WERI-Rb-1 (cell line): ENCODE measurements around the gene SSBP2.

Experiments used
- DNase-seq: peaks from one replicate; pipeline ENCODE4 v3.0.0-alpha.2; 2020
- H3K27ac ChIP-seq: fragments of 250-450 bp; sonication (Bioruptor Pico); 2 replicates; pipeline ENCODE4 v1.5.1; 2020; ENCODE audit warnings: mild to moderate bottlenecking, moderate library complexity
- H3K27me3 ChIP-seq: fragments of 250-450 bp; sonication (Bioruptor Pico); 2 replicates; pipeline ENCODE4 v1.5.1; 2021; ENCODE audit warnings: mild to moderate bottlenecking, low read depth, moderate library complexity; ENCODE audit not compliant: insufficient read depth, severe bottlenecking
- H3K36me3 ChIP-seq: fragments of 250-450 bp; sonication (Bioruptor Pico); 2 replicates; pipeline ENCODE4 v1.5.1; 2020; ENCODE audit warnings: mild to moderate bottlenecking, moderate library complexity
- H3K4me3 ChIP-seq: 2 replicates; pipeline ENCODE4 v1.5.1; 2011; ENCODE audit warnings: low read depth, mild to moderate bottlenecking, control low read depth, low read length
- H3K9me3 ChIP-seq: fragments of 250-450 bp; sonication (Bioruptor Pico); 2 replicates; pipeline ENCODE4 v1.5.1; 2021; ENCODE audit warnings: mild to moderate bottlenecking, moderate library complexity; ENCODE audit not compliant: severe bottlenecking
- TF ChIP-seq, protein P1 (sequence below): IDR thresholded peaks from 2 replicates; pipeline ENCODE4 v1.5.1; 2011; ENCODE audit warnings: low read depth, mild to moderate bottlenecking, control low read depth, inconsistent platforms, low read length

Gene SSBP2

DNA sequence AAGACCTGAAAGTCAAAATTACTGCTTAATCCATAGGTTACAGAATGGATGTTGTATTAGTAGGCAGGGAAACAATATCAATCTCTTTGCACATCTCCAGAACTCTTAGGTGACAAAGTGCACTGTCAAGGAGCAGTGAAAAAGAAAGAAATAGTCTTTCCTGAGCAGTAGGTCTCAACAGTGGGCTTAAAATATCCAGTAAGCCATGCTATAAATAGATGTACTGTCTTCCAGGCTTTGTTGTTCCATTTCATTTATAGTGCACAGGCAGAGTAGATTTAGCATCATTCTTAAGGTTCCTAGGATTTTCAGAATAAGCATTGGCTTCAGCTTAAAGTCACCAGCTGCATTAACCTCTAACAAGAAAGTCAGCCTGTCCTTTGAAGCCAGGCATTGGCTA is 50.7 kb downstream of the SSBP2 start:
- TF ChIP-seq, protein P1, sequence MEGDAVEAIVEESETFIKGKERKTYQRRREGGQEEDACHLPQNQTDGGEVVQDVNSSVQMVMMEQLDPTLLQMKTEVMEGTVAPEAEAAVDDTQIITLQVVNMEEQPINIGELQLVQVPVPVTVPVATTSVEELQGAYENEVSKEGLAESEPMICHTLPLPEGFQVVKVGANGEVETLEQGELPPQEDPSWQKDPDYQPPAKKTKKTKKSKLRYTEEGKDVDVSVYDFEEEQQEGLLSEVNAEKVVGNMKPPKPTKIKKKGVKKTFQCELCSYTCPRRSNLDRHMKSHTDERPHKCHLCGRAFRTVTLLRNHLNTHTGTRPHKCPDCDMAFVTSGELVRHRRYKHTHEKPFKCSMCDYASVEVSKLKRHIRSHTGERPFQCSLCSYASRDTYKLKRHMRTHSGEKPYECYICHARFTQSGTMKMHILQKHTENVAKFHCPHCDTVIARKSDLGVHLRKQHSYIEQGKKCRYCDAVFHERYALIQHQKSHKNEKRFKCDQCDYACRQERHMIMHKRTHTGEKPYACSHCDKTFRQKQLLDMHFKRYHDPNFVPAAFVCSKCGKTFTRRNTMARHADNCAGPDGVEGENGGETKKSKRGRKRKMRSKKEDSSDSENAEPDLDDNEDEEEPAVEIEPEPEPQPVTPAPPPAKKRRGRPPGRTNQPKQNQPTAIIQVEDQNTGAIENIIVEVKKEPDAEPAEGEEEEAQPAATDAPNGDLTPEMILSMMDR, result no peak
- Histone ChIP-seq H3K4me3 (no peak overlapping the region), H3K9me3 (peaks cover 7% of the 10 kb centered on the region), H3K27ac (no peak overlapping the region), H3K36me3 (no peaks in the 10 kb centered on the region), H3K27me3 (no peaks in the 10 kb centered on the region)
- DNase-seq, result no peak

GRCh38 chr5:81698813-81699212 is 52.1 kb downstream of the SSBP2 start:
- Histone ChIP-seq H3K9me3 (peaks cover 7% of the 10 kb centered on the region), H3K36me3 (no peaks in the 10 kb centered on the region), H3K27ac (no peak overlapping the region), H3K27me3 (no peaks in the 10 kb centered on the region), H3K4me3 (no peak overlapping the region)
- TF ChIP-seq, protein P1, result no peak
- DNase-seq, result no peak

DNA sequence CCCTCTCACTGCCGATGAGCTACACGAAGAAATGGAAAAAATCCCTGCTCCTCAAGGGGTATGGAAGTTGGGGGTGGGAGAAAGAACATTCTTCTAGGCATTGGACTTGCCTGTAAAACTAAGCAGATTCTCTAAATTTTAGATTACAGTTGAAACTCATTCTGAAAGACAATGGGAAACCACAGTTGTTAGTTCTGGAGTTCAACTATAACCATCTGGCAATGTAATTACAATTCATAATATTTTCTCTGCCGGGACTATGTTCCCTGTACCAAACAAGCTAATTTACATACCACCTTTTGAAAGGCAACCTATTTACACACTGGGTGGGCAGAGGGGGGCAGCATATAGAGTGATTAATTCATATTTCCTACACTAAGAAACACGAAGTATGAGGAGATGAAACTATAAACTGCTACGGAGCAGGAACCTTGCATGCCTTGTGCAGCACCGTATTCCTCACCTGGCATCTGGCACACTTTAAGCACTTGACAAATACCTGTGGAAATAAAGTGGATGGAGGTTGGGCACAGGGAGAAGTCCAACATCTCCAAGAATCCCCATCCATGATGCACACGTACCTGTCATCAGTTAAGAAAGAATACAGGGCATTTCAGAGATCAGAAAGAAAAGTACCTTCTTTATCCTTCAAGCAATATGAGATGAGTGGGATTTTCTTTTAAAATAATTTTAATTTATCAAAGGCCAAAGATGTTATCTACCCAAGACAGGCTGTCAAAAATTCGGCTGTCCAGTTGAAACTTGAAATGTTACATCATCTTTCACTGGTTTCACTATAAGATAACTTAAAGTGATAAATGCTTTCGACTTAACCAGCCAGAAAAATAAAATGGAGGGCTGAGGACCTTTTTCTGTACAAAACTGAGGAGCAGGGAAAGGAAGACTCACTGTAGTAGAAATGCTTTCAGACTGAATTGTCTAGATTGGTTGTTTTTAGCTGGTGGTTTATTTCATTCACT is 54.2 kb downstream of the SSBP2 start:
- Histone ChIP-seq H3K9me3 (peaks cover 7% of the 10 kb centered on the region), H3K27ac (no peak overlapping the region), H3K27me3 (no peaks in the 10 kb centered on the region), H3K36me3 (no peaks in the 10 kb centered on the region), H3K4me3 (no peak overlapping the region)
- no peak for DNase-seq
- TF ChIP-seq, protein P1, result no peak

DNA sequence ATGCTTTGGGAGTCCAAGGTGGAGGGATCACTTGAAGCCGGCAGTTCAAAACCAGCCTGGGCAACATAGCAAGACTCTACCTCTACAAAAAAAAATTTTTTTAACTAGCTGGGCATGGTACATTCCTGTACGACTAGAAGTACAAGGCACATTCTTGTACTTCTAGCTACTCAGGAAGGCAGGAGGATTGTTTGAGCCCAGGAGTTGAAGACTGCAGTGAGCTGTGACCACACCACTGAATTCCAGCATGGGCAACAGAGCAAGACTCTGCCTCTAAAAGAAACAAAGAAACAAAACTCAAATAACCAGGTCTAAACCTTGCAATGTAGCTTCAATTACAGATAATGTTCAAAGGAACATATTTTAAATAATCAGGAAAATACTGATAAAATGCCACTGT is 56.2 kb downstream of the SSBP2 start:
- no peaks in the 10 kb centered on the region for H3K27me3 ChIP-seq
- H3K4me3 ChIP-seq, result no peak overlapping the region
- TF ChIP-seq, protein P1, result no peak
- no peak for DNase-seq
- H3K36me3 ChIP-seq, result no peaks in the 10 kb centered on the region
- no peak overlapping the region for H3K27ac ChIP-seq
- H3K9me3 ChIP-seq, result no peaks in the 10 kb centered on the region

DNA sequence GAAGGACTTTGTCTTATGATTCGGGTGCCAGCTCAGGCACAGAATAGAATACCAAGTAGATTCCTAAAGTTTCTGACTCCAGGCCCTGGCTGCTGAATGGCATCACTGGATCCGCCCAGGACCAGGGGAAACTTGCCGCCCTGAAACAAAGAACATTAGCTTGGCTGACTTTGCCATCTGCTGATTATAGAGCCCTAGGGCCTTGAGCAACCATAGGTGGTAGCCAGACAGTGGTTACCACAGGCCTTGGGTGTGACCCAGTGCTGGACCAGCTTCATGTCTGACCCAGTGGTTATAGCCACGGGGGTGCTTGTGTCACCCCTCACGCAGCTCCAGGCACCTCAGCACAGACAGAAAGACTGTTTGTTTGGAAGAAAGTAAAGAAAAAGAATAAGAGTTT is 62.7 kb downstream of the SSBP2 start:
- no peak for DNase-seq
- H3K36me3 ChIP-seq, result no peaks in the 10 kb centered on the region
- H3K4me3 ChIP-seq, result no peak overlapping the region
- no peak overlapping the region for H3K27ac ChIP-seq
- H3K9me3 ChIP-seq, result no peaks in the 10 kb centered on the region
- TF ChIP-seq, protein P1, result no peak
- no peaks in the 10 kb centered on the region for H3K27me3 ChIP-seq
